OCI-LY3 (cell line): ENCODE measurements around the gene SFT2D2.

Source experiments
- EZH2phosphoT487 ChIP-seq: fragments of 200-600 bp; shearing (Covaris generic); IDR thresholded peaks from 2 replicates; pipeline ENCODE4 v1.6.1; 2018; ENCODE audit warnings: antibody characterized with exemption, mixed run types, low read depth
- TF ChIP-seq, protein P1 (sequence below): fragments of 200-600, 300-600 bp; sonication (generic); IDR thresholded peaks from 2 replicates; pipeline ENCODE4 v1.5.1; 2014; ENCODE audit warnings: antibody characterized with exemption, low read length, low read depth

GRCh38 chr1:168236836-168237611 lies 11.2 kb downstream of the SFT2D2 start:
- TF ChIP-seq, protein P1, sequence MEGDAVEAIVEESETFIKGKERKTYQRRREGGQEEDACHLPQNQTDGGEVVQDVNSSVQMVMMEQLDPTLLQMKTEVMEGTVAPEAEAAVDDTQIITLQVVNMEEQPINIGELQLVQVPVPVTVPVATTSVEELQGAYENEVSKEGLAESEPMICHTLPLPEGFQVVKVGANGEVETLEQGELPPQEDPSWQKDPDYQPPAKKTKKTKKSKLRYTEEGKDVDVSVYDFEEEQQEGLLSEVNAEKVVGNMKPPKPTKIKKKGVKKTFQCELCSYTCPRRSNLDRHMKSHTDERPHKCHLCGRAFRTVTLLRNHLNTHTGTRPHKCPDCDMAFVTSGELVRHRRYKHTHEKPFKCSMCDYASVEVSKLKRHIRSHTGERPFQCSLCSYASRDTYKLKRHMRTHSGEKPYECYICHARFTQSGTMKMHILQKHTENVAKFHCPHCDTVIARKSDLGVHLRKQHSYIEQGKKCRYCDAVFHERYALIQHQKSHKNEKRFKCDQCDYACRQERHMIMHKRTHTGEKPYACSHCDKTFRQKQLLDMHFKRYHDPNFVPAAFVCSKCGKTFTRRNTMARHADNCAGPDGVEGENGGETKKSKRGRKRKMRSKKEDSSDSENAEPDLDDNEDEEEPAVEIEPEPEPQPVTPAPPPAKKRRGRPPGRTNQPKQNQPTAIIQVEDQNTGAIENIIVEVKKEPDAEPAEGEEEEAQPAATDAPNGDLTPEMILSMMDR, result no peak
- TF ChIP-seq EZH2phosphoT487, result no peak
